GM21447 (cell line): ENCODE results near the gene A2M.
"Not testable (repeated sequence)": the region's sequence is repeated elsewhere in the genome, so short reads cannot be mapped to it uniquely, and the experiment has no call there.

Experiments used
- ATAC-seq: cut with Tn5 transposase; IDR thresholded peaks from one replicate; pipeline ENCODE4 v1.9.1; 2021; ENCODE audit not compliant: unreplicated experiment

The A2M gene

DNA sequence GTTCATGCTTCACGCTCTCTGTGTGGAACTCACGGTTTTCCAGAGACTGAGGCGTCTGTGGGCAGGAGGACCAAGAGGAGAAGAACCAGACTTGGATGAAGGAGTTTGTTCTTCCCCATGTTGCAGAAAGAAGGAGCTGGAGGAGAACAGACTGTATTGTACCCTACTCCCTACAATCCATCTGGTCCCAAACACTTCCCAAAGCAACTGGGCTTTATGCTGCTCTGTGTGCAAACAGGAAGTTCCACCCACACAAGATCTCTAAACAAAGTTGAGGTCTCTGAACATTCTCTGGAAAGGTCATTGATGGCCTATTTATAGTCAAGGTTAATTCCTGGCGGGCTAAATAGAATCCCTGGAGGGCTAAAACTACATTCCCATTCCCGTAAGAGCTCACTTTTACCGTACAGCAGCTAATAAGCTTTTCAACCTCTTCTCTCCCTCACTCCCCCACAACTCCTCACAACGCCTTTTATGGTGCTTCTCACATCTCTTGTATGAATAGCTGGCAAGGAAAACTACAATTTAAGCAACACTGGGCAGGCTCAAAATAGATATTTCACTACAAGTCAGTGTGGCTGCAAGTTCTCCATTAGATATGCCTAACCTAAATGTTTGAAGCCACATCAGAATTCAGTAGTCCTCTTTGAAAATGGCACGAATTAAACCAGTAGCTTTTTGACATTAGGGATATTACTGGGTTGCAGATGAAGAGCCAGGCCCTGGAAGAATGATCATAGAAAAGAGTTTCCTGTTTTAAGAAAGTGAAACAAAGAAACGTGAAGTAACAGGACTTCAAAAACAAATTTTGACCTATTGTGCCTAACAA is at the start of gene A2M:
TSS of gene A2M (minus strand) at position 189 of the 829 bp plus-strand sequence. CDS start at position 119, 70 bp downstream.
- no peak for ATAC-seq

DNA sequence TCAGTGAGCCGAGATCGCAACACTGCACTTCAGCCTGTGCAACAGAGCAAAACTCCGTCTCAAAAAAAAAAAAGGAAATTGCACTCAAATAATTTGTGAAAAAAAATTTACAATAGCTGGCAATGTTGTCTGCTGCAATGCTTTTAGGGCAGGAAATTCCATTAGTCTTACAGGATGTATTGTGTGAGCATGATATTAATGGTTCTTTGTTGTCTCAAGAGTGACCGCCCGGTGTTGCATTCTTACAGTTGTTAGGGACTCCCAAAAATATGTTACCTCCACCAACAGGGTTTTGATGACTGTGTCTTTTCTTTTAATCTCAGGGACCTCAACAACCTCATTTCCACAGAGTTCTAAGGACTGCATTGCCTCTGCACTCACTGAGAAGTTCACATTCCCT is 47.7 kb upstream of the A2M start:
- no peak for ATAC-seq

GRCh38 chr12:9156119-9156518 is 40.4 kb upstream of the A2M start:
- ATAC-seq = no peak

- no peak for ATAC-seq
These were observed 33.7 kb upstream of the A2M start for GRCh38 chr12:9149372-9149771.

GRCh38 chr12:9148926-9149325 is 33.2 kb upstream of the A2M start:
- no peak for ATAC-seq

DNA sequence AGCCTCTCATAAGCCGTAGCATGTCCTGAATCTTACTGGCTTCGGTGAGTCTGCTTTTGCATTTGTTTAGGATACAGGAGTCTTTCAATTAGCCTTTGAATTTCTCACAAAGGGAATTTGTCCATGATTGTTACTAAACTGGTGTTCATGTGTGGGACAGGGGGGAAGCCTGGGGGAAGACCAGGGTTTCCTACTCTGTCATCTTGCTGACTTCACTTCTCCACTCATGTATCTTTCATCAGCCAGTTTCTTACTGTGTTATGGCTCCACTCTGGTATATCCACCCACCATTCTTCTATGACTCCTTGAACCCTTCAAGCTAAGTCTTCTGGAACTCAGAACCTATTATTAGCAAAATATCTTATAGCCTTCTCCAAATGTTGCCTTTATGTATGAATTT is 31.7 kb upstream of the A2M start:
- ATAC-seq = no peak

DNA sequence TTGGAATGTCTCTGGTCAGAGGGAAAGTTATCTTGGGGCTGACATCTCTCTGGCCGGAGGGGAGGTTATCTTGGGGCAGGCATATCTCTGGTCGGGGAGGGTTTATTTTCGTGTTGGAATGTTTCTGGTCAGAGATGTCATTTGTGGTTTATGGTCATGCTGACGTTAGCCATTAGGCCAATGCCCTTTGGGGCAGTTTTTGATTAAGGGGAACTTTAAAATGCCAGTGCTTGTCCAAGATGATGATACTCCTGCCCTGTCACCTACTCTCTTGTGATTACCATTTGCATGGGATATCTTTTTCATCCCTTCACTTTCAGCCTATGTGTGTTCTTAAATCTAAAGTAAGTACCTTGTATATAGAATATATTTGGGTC is 29.0 kb upstream of the A2M start:
- ATAC-seq = no peak

DNA sequence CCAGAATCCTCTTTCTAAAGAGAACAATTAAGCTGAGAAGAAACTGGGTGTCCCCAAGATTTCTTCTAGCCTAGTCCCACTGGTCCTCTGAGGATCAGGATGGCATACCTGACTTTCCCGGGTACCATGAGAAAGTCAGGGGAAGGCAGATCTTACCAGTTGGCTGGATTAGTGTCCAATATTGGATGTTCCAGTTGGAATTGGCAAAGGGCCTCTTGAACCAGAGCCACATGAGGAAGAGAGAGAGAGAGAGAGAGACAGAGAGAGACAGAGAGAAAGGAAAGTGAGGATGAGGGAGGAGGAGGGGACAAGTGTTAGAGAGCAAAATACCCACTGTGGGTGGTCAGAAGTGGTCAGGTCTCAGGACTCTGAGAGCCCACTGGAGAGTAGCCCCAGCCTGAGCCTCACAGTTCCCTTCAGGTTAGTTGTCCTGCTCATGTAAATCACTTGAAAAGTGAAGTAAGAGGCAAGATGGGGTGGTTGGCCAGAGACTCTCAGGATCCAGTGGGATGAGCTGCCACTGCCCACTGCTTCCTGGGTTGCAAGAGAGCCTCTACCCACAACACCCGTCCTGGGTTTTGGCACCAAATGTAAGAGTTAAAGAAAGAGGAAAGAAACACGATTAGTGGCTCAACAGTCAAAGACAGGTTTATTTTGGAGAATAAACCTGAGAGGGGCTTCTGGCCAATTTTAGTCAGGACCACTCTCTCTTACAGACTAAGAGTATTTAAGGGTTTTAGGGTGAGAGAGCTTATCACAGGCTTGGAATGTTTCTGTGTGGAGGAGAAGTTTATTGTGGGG is 28.4 kb upstream of the A2M start:
- no peak for ATAC-seq

- no peak for ATAC-seq
These were observed 27.4 kb upstream of the A2M start for GRCh38 chr12:9143137-9143536.

- ATAC-seq = not testable (repeated sequence)
These were observed 24.0 kb upstream of the A2M start for GRCh38 chr12:9139588-9140290.

DNA sequence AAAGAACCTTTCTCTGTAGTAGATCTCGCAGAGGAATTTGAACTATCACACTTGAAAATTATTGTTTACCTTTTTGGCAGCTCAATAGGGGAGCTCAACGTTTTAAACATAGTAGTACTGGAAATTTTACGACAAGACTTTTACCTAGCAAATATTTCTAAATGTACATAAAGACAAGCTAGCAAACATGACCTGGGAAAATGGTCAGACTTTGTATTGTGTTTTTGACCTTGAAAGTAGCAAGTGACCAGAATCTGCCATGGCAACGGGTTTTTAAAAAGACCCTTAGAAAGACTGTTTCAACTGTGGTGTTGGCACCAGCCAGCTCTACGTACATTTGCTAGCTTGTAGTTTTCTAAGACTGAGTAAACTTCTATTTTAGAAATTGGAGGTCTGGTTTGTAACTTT is 20.2 kb upstream of the A2M start:
- no peak for ATAC-seq

- no peak for ATAC-seq
These were observed 19.4 kb upstream of the A2M start for GRCh38 chr12:9134981-9135628.

DNA sequence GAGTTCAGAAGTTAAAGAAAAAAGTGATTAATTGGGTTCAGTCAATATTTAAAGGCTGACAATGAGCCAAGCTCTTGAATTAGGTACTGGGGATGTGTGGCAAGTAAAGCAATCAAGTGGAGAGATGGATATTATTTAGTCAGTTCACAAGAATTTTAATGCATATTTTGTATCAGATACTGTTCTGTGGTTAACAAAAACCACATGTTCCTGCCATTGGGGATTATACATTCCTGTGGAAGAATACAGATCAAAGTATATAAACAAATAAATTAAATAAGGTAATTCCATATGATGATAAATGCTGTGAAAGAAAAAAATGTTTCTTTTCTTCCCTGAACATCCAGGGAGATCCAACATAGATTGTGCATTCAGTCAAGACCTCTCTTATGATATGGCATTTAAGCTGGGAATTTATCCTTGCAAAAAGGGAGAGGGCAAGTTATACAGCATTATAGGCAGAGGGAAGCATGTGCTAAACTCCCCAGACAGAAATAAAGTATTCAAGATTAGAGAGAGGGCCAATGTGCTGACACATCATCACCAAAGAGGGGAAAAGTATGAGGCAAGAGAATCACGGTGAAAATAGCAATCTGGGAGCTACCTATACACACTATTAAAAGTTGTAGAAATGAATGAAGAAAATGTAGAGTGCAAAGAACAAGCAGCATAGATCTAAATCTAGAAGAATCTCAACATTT is 17.6 kb upstream of the A2M start:
- ATAC-seq = no peak

- ATAC-seq = no peak
These were observed 16.4 kb upstream of the A2M start for GRCh38 chr12:9132008-9132535.

- no peak for ATAC-seq
These were observed 14.5 kb upstream of the A2M start for GRCh38 chr12:9130244-9130643.

- ATAC-seq = no peak
These were observed 12.4 kb upstream of the A2M start for GRCh38 chr12:9127936-9128663.

DNA sequence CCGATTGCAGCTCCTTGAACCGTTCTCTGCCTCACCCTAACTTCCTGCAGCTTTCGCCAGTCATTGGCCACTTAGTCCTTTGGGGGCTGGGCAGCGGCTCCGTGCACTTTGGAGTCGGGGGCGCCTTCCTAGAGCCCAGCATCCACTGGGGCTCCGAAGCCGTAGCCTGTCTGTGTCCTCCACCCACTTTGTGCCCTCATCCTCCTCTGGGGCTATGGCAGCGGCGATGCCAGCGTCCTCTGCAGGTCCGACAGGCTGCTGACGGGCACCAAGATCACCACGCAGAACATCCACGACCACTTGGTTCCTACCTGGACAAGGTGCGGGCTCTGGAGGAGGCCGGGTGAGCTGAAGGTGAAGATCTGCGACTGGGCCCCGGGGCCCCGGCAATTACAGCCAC is 11.8 kb upstream of the A2M start:
- ATAC-seq = no peak

DNA sequence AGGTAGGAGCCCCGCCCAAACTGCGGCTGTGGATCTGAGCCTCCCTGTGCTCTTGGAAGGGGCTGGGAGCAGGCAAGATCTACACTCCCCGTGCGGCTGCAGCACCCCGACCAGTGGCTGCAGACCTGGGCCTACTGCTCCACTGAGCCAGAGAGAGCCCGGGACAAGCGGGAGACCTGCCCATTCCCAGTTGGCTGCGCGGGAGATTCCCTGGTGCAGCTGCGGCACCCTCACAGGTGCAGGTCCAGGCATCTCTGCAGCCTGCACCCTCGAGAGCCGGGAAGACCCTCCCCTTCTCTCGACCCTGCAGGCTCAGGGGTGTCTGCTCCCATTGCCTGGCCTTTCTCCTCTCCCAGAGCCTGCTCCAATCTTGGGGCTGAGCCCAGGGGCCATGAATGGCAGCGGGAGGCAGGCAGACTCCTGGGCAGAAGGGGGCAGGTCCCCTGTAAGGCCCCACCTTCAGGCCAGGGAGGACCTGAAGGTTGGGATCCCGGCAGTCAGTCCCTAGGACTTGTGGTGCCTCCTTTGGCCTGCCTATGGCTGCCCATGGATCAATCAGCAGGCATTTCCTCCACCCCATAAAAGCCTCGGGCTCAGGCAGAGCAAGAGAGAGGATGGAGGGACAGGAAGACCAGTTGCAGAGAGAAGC is 8.8 kb upstream of the A2M start:
- no peak for ATAC-seq

GRCh38 chr12:9123781-9124382 is 8.2 kb upstream of the A2M start:
- ATAC-seq = no peak
